ENCODE results near the gene AGER.

The AGER gene

DNA sequence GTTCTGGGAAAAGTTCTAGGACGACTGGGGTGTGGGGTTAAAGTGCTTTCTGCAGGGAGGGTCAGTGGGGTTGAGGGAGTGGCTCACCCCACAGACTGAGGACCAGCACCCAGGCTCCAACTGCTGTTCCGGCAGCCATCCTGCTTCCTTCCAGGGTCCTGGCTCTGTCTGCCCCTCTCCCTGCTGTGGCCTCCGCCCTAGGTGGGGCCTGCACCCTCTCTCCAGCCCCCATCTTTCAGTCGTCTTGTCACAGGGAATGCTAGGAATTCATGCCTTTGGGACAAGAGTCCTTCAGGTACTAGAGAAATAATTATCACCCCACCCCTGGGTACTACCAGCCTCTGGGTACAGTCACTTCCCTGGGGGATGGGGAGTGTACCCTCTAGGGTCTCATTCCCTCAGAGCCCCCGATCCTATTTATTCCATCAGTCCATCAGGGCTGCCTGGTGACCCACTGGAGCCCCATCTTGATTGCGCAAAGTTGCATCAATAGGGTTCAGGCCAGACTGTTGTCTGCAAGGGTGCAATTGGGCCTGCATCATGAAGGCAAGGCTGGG is at the start of gene AGER:
Gene AGER (minus strand): TSS at position 170 of the 557 bp plus-strand sequence. CDS start 31 bp downstream, at position 139.
- no peaks in the 10 kb centered on the region for H3K27me3 ChIP-seq (ENCODE audit: control insufficient read depth in 1 of 2, insufficient read depth in 2 of 2, low read length in 2 of 2)
- no peak within 1 kb of the TSS for H3K27ac ChIP-seq (ENCODE audit: low read depth, low read length)
- H3K4me3 ChIP-seq (ENCODE audit: low read depth in 1 of 2, low read length in 2 of 2), result no peak within 1 kb of the TSS
- H3K9me3 ChIP-seq (ENCODE audit: low read length), result no peaks in the 10 kb centered on the region
- peaks cover 60% of the 10 kb centered on the region for H3K36me3 ChIP-seq (ENCODE audit: insufficient read depth, low read length)
- peaks cover 46% of the 10 kb centered on the region for H3K4me1 ChIP-seq (ENCODE audit: insufficient read depth, low read length)
- no peak within 1 kb of the TSS for H3K9ac ChIP-seq (ENCODE audit: low read length)

DNA sequence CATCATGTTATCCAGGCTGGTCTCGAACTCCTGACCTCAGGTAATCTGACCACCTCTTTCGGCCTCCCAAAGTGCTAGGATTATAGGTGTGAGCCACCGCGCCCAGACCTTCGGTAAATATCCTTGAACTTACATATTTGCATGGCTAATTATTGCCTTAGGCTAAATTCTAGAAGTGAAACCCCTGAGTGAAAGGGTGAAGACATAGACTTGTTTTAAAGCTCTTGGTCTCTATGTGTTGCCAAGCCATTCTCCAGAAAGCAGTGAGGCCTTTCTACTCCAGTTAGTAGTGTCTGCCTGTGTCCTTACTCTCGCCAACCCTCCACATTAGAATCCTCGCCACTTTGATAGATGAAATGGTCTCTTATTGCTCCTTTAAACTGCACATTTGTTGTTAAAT is 42.4 kb upstream of the AGER start:
- Histone ChIP-seq H3K36me3 (ENCODE audit: insufficient read depth, low read length) (no peaks in the 10 kb centered on the region), H3K9ac (ENCODE audit: low read length) (no peak overlapping the region), H3K27me3 (ENCODE audit: control insufficient read depth in 1 of 2, insufficient read depth in 2 of 2, low read length in 2 of 2) (no peaks in the 10 kb centered on the region), H3K9me3 (ENCODE audit: low read length) (no peaks in the 10 kb centered on the region), H3K27ac (ENCODE audit: low read depth, low read length) (no peak overlapping the region), H3K4me3 (ENCODE audit: low read depth in 1 of 2, low read length in 2 of 2) (no peak overlapping the region), H3K4me1 (ENCODE audit: insufficient read depth, low read length) (no peaks in the 10 kb centered on the region)

DNA sequence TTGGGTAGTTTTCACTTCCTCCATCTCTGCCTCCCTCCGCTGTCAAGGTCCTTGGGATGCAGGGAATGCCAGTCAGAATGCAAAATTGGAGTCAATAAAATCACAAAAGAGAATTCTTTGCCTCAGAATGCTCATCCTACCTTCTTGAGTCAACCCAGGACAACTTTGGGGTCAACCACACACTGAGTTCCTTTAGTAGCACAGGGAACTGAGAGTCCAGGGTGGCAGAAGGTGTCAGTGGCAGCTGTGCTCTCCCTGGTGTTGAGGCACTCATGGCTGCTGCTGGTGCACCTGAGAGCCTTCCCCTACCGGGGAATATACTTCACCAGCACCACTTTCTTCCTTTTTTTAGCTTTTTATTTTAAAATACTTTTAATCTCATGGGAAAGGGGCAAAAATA is 40.6 kb upstream of the AGER start:
- no peak overlapping the region for H3K9ac ChIP-seq (ENCODE audit: low read length)
- no peak overlapping the region for H3K4me3 ChIP-seq (ENCODE audit: low read depth in 1 of 2, low read length in 2 of 2)
- no peaks in the 10 kb centered on the region for H3K9me3 ChIP-seq (ENCODE audit: low read length)
- H3K27ac ChIP-seq (ENCODE audit: low read depth, low read length), result no peak overlapping the region
- peaks cover 0 to 4% of the 10 kb centered on the region in 2 donors for H3K27me3 ChIP-seq (ENCODE audit: control insufficient read depth in 1 of 2, insufficient read depth in 2 of 2, low read length in 2 of 2)
- H3K4me1 ChIP-seq (ENCODE audit: insufficient read depth, low read length), result no peaks in the 10 kb centered on the region
- H3K36me3 ChIP-seq (ENCODE audit: insufficient read depth, low read length), result no peaks in the 10 kb centered on the region

DNA sequence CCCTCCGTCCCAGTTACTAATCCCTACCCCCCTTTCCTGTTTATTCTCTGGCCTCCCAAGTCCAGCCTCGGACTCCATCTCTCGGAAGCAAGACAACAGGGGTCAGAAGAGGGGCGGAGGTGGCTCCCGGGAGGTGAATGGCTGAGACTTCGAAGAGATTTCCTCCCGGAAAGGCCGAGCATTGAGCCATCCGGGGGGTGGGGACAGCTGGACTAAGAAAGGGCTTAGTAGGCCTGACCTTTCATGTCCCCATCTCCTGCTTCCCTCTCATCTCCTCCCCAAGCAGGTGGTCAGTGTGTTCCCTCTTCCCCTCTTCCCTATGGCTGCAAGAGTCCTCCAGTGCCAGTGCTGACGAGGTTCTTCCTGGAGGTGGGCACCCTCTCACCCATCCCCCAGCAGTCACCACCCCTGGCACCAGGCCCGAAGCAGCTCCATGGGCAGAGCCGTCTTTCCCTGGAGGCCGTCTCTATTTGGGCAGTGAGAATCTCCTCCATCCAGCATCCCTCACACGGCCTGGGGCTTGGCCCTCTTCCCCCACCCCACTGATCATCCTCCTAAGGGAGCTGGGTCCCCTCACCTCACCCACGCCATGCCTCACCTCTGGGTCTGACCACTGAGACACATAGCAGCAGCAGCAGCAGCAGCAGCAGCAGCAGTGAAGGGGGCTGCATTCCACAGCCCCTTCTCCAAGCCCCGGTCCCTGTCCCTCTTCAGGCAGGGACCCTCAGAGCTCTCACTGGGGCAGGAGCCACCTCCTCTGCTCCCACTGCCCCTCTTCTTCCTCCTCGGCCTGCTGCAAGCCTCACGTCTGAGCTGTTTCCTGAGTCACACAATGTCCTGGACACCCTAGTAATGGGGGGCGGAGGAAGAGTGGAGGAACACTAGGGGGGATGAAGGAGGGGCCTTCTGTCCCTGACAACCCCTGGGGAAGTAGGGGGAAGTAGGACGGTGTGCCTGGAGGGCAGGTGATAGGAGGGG is 39.5 kb upstream of the AGER start, which contains the start of gene NOTCH4:
Gene NOTCH4 (minus strand): TSS at position 810 of the 978 bp plus-strand sequence. CDS start 139 bp downstream, at position 671.
- Histone ChIP-seq H3K27me3 (ENCODE audit: control insufficient read depth in 1 of 2, insufficient read depth in 2 of 2, low read length in 2 of 2) (peaks cover 0 to 4% of the 10 kb centered on the region in 2 donors), H3K4me3 (ENCODE audit: low read depth in 1 of 2, low read length in 2 of 2) (no peak within 1 kb of the TSS), H3K36me3 (ENCODE audit: insufficient read depth, low read length) (no peaks in the 10 kb centered on the region), H3K9me3 (ENCODE audit: low read length) (no peaks in the 10 kb centered on the region), H3K27ac (ENCODE audit: low read depth, low read length) (no peak within 1 kb of the TSS), H3K9ac (ENCODE audit: low read length) (no peak within 1 kb of the TSS), H3K4me1 (ENCODE audit: insufficient read depth, low read length) (no peaks in the 10 kb centered on the region)

DNA sequence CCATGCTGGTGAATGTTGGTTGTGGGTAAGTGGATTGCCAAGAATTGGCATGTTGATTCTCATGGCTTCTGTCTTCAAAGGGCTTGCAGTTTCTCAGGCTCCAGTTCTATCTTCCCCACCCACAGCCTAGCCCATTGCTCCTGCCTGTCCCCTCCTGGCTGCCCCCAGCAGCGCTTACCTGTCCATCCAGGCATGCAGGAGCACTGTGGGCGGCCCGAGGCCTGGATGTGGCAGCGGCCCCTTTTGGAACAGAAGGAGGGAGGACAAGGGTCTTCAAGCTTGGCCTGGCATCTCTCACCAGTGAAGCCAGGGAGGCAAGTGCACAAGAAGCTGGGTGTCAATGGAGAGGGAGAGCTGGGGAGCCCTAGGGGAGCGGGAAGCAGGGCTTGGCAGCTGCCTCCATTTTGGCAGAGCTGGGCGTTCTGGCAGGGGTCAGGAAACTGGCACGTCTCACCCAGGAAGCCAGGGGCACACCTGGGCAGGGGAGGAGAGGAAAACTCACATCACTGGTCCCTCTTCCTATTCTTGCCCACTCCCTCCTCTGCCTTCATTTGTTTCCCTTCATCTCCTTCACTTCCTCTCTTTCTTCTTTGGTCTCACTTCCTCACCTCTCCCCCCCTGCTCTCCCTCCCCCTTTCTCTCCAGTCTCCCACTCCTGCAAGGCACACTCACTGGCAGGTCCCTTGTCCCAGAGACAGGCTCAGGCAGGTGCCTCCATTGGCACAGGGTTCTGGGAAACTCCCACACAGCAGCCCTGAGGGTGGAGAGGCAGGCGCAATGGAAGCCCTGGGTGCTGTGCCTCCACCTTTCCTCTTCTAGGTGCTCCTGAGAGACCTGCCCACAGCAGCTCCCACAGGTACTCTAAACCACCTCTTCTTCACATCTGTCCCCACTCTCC is 38.5 kb upstream of the AGER start:
- Histone ChIP-seq H3K4me3 (ENCODE audit: low read depth in 1 of 2, low read length in 2 of 2) (no peak overlapping the region), H3K27me3 (ENCODE audit: control insufficient read depth in 1 of 2, insufficient read depth in 2 of 2, low read length in 2 of 2) (peaks cover 0 to 4% of the 10 kb centered on the region in 2 donors), H3K9me3 (ENCODE audit: low read length) (no peaks in the 10 kb centered on the region), H3K9ac (ENCODE audit: low read length) (no peak overlapping the region), H3K27ac (ENCODE audit: low read depth, low read length) (no peak overlapping the region), H3K4me1 (ENCODE audit: insufficient read depth, low read length) (no peaks in the 10 kb centered on the region), H3K36me3 (ENCODE audit: insufficient read depth, low read length) (no peaks in the 10 kb centered on the region)

- H3K4me3 ChIP-seq (ENCODE audit: low read depth in 1 of 2, low read length in 2 of 2), result no peak overlapping the region
- H3K9ac ChIP-seq (ENCODE audit: low read length), result no peak overlapping the region
- no peaks in the 10 kb centered on the region for H3K9me3 ChIP-seq (ENCODE audit: low read length)
- H3K27me3 ChIP-seq (ENCODE audit: control insufficient read depth in 1 of 2, insufficient read depth in 2 of 2, low read length in 2 of 2), result peaks cover 0 to 4% of the 10 kb centered on the region in 2 donors
- H3K27ac ChIP-seq (ENCODE audit: low read depth, low read length), result no peak overlapping the region
- no peaks in the 10 kb centered on the region for H3K36me3 ChIP-seq (ENCODE audit: insufficient read depth, low read length)
- H3K4me1 ChIP-seq (ENCODE audit: insufficient read depth, low read length), result no peaks in the 10 kb centered on the region
These were observed 36.0 kb upstream of the AGER start for GRCh38 chr6:32220021-32220420.

GRCh38 chr6:32218167-32218566 is 34.1 kb upstream of the AGER start:
- no peaks in the 10 kb centered on the region for H3K4me1 ChIP-seq (ENCODE audit: insufficient read depth, low read length)
- H3K9me3 ChIP-seq (ENCODE audit: low read length), result no peaks in the 10 kb centered on the region
- H3K27me3 ChIP-seq (ENCODE audit: control insufficient read depth in 1 of 2, insufficient read depth in 2 of 2, low read length in 2 of 2), result peaks cover 0 to 4% of the 10 kb centered on the region in 2 donors
- no peak overlapping the region for H3K9ac ChIP-seq (ENCODE audit: low read length)
- no peaks in the 10 kb centered on the region for H3K36me3 ChIP-seq (ENCODE audit: insufficient read depth, low read length)
- H3K27ac ChIP-seq (ENCODE audit: low read depth, low read length), result no peak overlapping the region
- no peak overlapping the region for H3K4me3 ChIP-seq (ENCODE audit: low read depth in 1 of 2, low read length in 2 of 2)

GRCh38 chr6:32216998-32217397 is 32.9 kb upstream of the AGER start:
- no peaks in the 10 kb centered on the region for H3K36me3 ChIP-seq (ENCODE audit: insufficient read depth, low read length)
- no peaks in the 10 kb centered on the region for H3K9me3 ChIP-seq (ENCODE audit: low read length)
- H3K4me3 ChIP-seq (ENCODE audit: low read depth in 1 of 2, low read length in 2 of 2), result no peak overlapping the region
- H3K27ac ChIP-seq (ENCODE audit: low read depth, low read length), result no peak overlapping the region
- H3K4me1 ChIP-seq (ENCODE audit: insufficient read depth, low read length), result no peaks in the 10 kb centered on the region
- peaks cover 0 to 4% of the 10 kb centered on the region in 2 donors for H3K27me3 ChIP-seq (ENCODE audit: control insufficient read depth in 1 of 2, insufficient read depth in 2 of 2, low read length in 2 of 2)
- H3K9ac ChIP-seq (ENCODE audit: low read length), result no peak overlapping the region

GRCh38 chr6:32216285-32216684 is 32.2 kb upstream of the AGER start:
- no peak overlapping the region for H3K4me3 ChIP-seq (ENCODE audit: low read depth in 1 of 2, low read length in 2 of 2)
- no peaks in the 10 kb centered on the region for H3K4me1 ChIP-seq (ENCODE audit: insufficient read depth, low read length)
- H3K9me3 ChIP-seq (ENCODE audit: low read length), result no peaks in the 10 kb centered on the region
- H3K27ac ChIP-seq (ENCODE audit: low read depth, low read length), result no peak overlapping the region
- no peak overlapping the region for H3K9ac ChIP-seq (ENCODE audit: low read length)
- H3K36me3 ChIP-seq (ENCODE audit: insufficient read depth, low read length), result no peaks in the 10 kb centered on the region
- H3K27me3 ChIP-seq (ENCODE audit: control insufficient read depth in 1 of 2, insufficient read depth in 2 of 2, low read length in 2 of 2), result peaks cover 0 to 4% of the 10 kb centered on the region in 2 donors

DNA sequence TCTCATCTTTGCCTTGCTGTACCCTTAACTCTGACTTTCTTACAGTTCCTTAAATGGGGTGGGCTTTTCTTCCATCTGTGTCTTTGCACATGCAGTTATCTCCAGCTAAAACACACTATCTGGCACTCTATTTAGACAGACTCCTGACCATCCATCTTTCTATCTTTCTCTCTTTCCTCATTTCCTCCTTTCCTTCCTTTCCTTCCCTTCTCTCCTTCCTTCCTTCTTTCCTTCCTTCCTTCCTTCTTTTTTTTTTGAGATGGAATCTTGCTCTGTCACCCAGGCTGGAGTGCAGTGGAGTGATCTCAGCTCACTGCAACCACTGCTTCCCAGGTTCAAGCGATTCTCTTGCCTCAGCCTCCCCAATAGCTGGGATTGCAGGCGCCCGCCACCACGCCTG is 31.6 kb upstream of the AGER start:
- H3K4me3 ChIP-seq (ENCODE audit: low read depth in 1 of 2, low read length in 2 of 2), result no peak overlapping the region
- no peak overlapping the region for H3K27ac ChIP-seq (ENCODE audit: low read depth, low read length)
- H3K4me1 ChIP-seq (ENCODE audit: insufficient read depth, low read length), result no peaks in the 10 kb centered on the region
- H3K27me3 ChIP-seq (ENCODE audit: control insufficient read depth in 1 of 2, insufficient read depth in 2 of 2, low read length in 2 of 2), result no peaks in the 10 kb centered on the region
- H3K9ac ChIP-seq (ENCODE audit: low read length), result no peak overlapping the region
- H3K9me3 ChIP-seq (ENCODE audit: low read length), result no peaks in the 10 kb centered on the region
- H3K36me3 ChIP-seq (ENCODE audit: insufficient read depth, low read length), result no peaks in the 10 kb centered on the region

DNA sequence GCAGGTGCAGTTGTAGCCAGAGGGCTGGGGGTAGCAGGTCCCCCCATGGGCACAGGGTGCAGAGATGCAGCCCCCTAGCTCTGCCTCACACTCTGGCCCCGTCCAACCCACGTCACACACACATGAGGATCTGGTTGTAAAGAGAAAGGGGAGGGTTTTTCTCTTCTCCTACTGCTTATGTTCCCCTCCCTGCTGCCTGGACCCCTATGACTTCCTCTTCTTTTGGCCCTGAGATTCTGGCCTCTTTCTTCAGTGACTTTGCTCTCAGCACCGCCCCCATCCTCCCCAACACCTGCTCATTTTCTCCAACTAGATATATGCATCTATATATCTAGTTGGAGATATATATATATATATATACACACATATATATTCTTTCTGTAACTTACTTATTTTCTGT is 30.1 kb upstream of the AGER start:
- no peaks in the 10 kb centered on the region for H3K9me3 ChIP-seq (ENCODE audit: low read length)
- H3K36me3 ChIP-seq (ENCODE audit: insufficient read depth, low read length), result no peaks in the 10 kb centered on the region
- H3K4me3 ChIP-seq (ENCODE audit: low read depth in 1 of 2, low read length in 2 of 2), result no peak overlapping the region
- H3K4me1 ChIP-seq (ENCODE audit: insufficient read depth, low read length), result no peaks in the 10 kb centered on the region
- no peak overlapping the region for H3K27ac ChIP-seq (ENCODE audit: low read depth, low read length)
- no peak overlapping the region for H3K9ac ChIP-seq (ENCODE audit: low read length)
- no peaks in the 10 kb centered on the region for H3K27me3 ChIP-seq (ENCODE audit: control insufficient read depth in 1 of 2, insufficient read depth in 2 of 2, low read length in 2 of 2)

Measured in muscle layer of colon (tissue), 2 donors.